ENCODE measurements around the gene LHX2. TPM values are rescaled to one million over a fixed set of nuclear protein-coding genes. Genes with fewer than 3 reads are reported as not detected.

LHX2 gene
- total and polyA plus RNA-seq, 2 of the 13 experiments (the other 11 are each of a cell fraction or from before 2014, with no cell fraction given), result not detected

DNA sequence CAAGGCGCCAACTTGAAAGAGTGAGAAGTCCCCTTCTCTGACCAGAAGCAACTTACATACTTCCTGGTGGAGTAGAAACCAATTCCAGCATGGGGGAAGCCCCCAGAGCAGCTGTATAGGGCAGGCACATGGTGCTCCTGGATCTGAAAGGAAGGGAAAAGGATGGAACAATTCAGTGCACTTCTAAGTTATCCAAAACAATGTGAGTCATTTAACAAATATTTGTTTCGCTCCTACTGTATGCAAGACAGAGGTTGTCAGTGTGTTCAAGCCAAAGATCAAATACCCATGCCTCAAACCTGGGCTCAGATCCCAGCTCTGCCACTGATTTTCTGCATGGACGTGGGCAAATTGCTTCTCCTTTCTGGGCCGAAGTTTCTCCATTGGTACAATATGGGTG, 67.1 kb downstream of the LHX2 start (continued):
- TF ChIP-seq, protein P1, sequence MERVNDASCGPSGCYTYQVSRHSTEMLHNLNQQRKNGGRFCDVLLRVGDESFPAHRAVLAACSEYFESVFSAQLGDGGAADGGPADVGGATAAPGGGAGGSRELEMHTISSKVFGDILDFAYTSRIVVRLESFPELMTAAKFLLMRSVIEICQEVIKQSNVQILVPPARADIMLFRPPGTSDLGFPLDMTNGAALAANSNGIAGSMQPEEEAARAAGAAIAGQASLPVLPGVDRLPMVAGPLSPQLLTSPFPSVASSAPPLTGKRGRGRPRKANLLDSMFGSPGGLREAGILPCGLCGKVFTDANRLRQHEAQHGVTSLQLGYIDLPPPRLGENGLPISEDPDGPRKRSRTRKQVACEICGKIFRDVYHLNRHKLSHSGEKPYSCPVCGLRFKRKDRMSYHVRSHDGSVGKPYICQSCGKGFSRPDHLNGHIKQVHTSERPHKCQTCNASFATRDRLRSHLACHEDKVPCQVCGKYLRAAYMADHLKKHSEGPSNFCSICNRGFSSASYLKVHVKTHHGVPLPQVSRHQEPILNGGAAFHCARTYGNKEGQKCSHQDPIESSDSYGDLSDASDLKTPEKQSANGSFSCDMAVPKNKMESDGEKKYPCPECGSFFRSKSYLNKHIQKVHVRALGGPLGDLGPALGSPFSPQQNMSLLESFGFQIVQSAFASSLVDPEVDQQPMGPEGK (CRISPR knock-in tag; IDR thresholded peaks at IDR 0.05), result no peak
- TF ChIP-seq ETV6 (CRISPR knock-in tag; conservative IDR thresholded peaks at IDR 0.05), result no peak
- TF ChIP-seq HNF4A (CRISPR knock-in tag; IDR thresholded peaks at IDR 0.05), result no peak
- no peak for TF ChIP-seq ZNF10 (CRISPR knock-in tag; IDR thresholded peaks at IDR 0.05; ENCODE audit: borderline replicate concordance, low read depth)
- TF ChIP-seq ZNF567 (CRISPR knock-in tag; IDR thresholded peaks at IDR 0.05; ENCODE audit: borderline replicate concordance), result no peak
- no peak for TF ChIP-seq AHR (CRISPR knock-in tag; IDR thresholded peaks at IDR 0.05)
- no peak for TF ChIP-seq GATAD1 (CRISPR knock-in tag; IDR thresholded peaks at IDR 0.05)
- 0 out of 2 replicates have a peak, but pooled peaks have one; percentile 13 for TF ChIP-seq DPF2 (CRISPR knock-in tag; IDR thresholded peaks at IDR 0.05; ENCODE audit: borderline replicate concordance, low read depth)
- no peak for TF ChIP-seq EHMT2 (IDR thresholded peaks at IDR 0.05; ENCODE audit: borderline replicate concordance, low read depth, low read length)
- no peak for TF ChIP-seq ZBTB46 (CRISPR knock-in tag; IDR thresholded peaks at IDR 0.05; ENCODE audit: borderline replicate concordance)
- TF ChIP-seq, protein P2, sequence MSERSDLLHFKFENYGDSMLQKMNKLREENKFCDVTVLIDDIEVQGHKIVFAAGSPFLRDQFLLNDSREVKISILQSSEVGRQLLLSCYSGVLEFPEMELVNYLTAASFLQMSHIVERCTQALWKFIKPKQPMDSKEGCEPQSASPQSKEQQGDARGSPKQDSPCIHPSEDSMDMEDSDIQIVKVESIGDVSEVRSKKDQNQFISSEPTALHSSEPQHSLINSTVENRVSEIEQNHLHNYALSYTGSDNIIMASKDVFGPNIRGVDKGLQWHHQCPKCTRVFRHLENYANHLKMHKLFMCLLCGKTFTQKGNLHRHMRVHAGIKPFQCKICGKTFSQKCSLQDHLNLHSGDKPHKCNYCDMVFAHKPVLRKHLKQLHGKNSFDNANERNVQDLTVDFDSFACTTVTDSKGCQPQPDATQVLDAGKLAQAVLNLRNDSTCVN (CRISPR knock-in tag; IDR thresholded peaks at IDR 0.05; ENCODE audit: borderline replicate concordance), result no peak
- TF ChIP-seq SCMH1 (CRISPR knock-in tag; IDR thresholded peaks at IDR 0.05; ENCODE audit: borderline replicate concordance), result no peak
- no peak for TF ChIP-seq ZSCAN25 (CRISPR knock-in tag; IDR thresholded peaks at IDR 0.05)
- TF ChIP-seq, protein P3, sequence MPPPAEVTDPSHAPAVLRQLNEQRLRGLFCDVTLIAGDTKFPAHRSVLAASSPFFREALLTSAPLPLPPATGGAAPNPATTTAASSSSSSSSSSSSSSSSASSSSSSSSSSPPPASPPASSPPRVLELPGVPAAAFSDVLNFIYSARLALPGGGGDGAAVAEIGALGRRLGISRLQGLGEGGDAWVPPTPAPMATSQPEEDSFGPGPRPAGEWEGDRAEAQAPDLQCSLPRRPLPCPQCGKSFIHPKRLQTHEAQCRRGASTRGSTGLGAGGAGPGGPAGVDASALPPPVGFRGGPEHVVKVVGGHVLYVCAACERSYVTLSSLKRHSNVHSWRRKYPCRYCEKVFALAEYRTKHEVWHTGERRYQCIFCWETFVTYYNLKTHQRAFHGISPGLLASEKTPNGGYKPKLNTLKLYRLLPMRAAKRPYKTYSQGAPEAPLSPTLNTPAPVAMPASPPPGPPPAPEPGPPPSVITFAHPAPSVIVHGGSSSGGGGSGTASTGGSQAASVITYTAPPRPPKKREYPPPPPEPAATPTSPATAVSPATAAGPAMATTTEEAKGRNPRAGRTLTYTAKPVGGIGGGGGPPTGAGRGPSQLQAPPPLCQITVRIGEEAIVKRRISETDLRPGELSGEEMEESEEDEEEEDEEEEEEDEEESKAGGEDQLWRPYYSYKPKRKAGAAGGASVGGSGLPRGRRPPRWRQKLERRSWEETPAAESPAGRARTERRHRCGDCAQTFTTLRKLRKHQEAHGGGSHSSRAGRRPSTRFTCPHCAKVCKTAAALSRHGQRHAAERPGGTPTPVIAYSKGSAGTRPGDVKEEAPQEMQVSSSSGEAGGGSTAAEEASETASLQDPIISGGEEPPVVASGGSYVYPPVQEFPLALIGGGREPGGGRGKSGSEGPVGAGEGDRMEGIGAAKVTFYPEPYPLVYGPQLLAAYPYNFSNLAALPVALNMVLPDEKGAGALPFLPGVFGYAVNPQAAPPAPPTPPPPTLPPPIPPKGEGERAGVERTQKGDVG (CRISPR knock-in tag; IDR thresholded peaks at IDR 0.05; ENCODE audit: borderline replicate concordance), result no peak
- no peak for TF ChIP-seq CENPX (CRISPR knock-in tag; IDR thresholded peaks at IDR 0.05)
- TF ChIP-seq NFE2 (CRISPR knock-in tag; IDR thresholded peaks at IDR 0.05), result no peak
- no peak for TF ChIP-seq RORA (CRISPR knock-in tag; IDR thresholded peaks at IDR 0.05)
- no peak for TF ChIP-seq YEATS2 (CRISPR knock-in tag; IDR thresholded peaks at IDR 0.05; ENCODE audit: borderline replicate concordance)
- TF ChIP-seq ZBTB3 (CRISPR knock-in tag; IDR thresholded peaks at IDR 0.05; ENCODE audit: borderline replicate concordance, low read depth), result no peak
- peak; percentile 34; the same call in 1 of the 2 replicates for TF ChIP-seq SIX1 (CRISPR knock-in tag; IDR thresholded peaks at IDR 0.05; ENCODE audit: borderline replicate concordance)
- no peak for TF ChIP-seq PITX1 (CRISPR knock-in tag; IDR thresholded peaks at IDR 0.05)
- TF ChIP-seq PRPF4 (IDR thresholded peaks at IDR 0.05; ENCODE audit: low read depth, low read length, poor library complexity, severe bottlenecking), result no peak
- no peak for TF ChIP-seq ZMYM3 (CRISPR knock-in tag; IDR thresholded peaks at IDR 0.05)
- no peak for TF ChIP-seq ZNF160 (CRISPR knock-in tag; IDR thresholded peaks at IDR 0.05)

All from HepG2 (cell line).